Choroid plexus epithelial cell (primary cell): ENCODE measurements around the gene TMEM266.

Source experiments
- DNase-seq: peaks from one replicate; pipeline ENCODE4 v3.0.0-alpha.2; 2010; ENCODE audit warnings: low read depth
- H3K4me3 ChIP-seq: 2 replicates; pipeline ENCODE4 v1.5.1; 2011; ENCODE audit warnings: low read depth, mild to moderate bottlenecking, control low read depth, low read length, moderate library complexity
- CTCF ChIP-seq: conservative IDR thresholded peaks from 2 replicates; pipeline ENCODE4 v1.5.1; 2011; ENCODE audit warnings: low read depth, mild to moderate bottlenecking, control low read depth, inconsistent platforms, low read length, moderate library complexity

TMEM266 gene

GRCh38 chr15:76217029-76217881 lies 157.5 kb downstream of the TMEM266 start:
- peak; percentile 80 for DNase-seq
- no peak overlapping the region for H3K4me3 ChIP-seq
- no peak for TF ChIP-seq CTCF

- TF ChIP-seq CTCF = no peak
- DNase-seq = no peak
- no peak overlapping the region for H3K4me3 ChIP-seq
Measured at GRCh38 chr15:76217882-76218217, 158.1 kb downstream of the TMEM266 start.

GRCh38 chr15:76221085-76221767 lies 161.4 kb downstream of the TMEM266 start:
- no peak for TF ChIP-seq CTCF
- H3K4me3 ChIP-seq = no peak overlapping the region
- peak; percentile 18 for DNase-seq

GRCh38 chr15:76222159-76222558 lies 162.4 kb downstream of the TMEM266 start:
- no peak for DNase-seq
- no peak for TF ChIP-seq CTCF

GRCh38 chr15:76223521-76223920 lies 163.7 kb downstream of the TMEM266 start:
- no peak for TF ChIP-seq CTCF
- no peak overlapping the region for H3K4me3 ChIP-seq
- no peak for DNase-seq

More at GRCh38 chr15:76222159-76222558, 162.4 kb downstream of the TMEM266 start:
- no peak overlapping the region for H3K4me3 ChIP-seq

- no peak for DNase-seq
- H3K4me3 ChIP-seq = no peak overlapping the region
Measured at GRCh38 chr15:76229266-76229665, 169.5 kb downstream of the TMEM266 start.

More at GRCh38 chr15:76229266-76229665, 169.5 kb downstream of the TMEM266 start:
- no peak for TF ChIP-seq CTCF
